NCI-H524 treated with DMSO at 0.1 percent for 48 hours (cell line): ENCODE measurements around the gene F2.

Experiments used
- DNase-seq: peaks from one replicate; lab custom pipeline; 2025; lab: John Stamatoyannopoulos, UW

F2 gene

DNA sequence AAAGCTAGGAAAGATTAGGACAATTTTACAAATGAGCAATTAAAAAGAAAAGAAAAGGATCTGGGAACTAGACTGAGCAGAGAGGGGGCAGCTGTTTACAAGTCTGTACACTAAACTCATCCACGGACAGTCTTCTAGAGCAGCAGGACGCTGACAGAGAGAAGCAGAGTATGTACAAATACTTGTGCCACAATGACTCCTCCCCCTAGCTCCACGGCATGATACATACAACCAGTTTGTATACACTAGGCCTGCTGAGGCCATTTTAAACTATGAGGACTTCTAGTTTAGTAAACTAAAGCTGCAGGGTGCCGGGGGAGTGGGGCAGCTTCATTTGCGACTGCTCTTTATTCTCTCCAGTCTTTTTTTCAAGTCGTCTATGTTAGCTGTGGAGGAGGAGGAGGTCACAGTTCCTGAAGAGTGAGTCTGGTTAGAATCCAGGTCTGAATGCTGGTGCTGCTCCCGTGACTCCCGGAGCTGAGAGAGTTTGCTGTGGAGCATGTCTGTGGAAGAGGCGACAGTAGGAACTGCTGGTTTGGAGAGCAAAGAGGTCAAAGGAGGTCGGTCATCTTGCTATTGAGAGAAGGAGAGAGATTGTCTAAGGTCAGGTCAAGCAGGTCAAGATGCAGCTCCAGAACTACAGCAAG is 24.8 kb downstream of the F2 start:
- DNase-seq: no peak

DNA sequence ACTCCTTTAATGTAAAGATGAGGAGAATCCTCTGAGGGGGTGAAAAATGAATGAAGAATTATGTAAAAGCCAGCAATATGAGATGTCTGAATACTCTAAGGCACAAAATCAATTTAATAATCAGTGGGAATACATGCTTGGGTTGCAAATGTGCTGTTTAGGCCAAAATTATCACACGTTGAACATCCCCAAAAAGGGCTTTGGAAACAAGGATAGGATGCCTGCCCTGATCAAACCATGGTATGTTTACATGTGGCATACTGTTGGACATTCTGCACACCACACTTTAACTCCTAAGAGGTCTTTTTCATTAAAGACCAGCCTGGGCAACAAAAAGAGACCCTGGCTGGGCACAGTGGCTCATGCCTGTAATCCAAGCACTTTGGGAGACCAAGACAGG is 26.3 kb downstream of the F2 start:
- DNase-seq: no peak

DNA sequence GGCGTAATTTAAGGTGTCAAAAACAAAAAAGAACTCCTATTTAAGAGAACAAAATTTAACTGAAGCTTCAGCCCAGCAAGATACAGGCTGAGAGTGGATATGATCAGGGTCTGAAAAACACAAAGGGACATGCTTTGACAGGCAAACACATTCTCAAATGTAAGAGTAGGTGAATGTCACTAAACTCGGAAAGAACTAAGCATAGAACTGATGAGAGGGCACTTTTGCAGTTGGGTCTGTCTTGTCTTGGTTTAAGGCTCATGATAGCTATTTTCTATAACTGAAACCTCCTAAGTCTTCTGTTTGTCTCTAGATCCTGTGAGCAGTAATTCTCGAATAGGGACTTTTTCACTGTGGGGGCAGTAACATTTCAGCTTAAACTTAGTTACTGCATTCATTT is 27.0 kb downstream of the F2 start:
- no peak for DNase-seq

DNA sequence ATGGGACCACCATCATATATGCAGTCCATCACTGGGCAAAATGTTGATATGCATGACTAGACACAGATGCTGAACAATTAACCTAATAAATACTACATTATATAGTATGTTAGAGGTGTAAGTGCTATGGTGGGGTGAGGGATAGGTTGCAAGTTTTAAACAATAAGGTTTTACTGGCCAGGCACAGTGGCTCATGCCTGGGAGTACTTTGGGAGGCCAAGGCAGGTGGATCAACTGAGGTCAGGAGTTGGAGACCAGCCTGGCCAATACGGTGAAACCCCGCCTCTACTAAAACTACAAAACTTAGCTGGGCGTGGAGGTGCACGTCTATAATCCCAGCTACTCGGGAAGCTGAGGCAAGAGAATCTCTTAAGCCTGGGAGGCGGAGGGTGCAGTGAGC is 28.1 kb downstream of the F2 start:
- DNase-seq: no peak

DNA sequence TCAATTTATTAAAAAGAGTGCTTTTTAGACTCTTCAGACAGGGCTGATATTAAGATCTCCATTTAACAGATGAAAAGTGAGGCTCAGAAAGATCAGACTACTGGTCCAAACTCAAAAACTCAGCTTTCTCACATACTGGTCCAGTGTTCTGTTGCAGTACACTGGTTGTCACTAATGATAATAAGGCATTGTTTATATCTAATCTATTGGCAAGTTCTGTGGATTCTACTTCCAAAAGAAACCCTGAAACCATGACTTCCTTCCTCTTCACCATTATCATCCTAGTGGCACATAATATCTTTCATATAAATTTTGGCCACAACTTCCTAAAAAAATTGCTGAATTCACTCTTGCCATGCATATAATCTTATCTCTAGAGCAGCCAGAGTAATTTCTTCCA is 36.9 kb downstream of the F2 start:
- DNase-seq: no peak

DNA sequence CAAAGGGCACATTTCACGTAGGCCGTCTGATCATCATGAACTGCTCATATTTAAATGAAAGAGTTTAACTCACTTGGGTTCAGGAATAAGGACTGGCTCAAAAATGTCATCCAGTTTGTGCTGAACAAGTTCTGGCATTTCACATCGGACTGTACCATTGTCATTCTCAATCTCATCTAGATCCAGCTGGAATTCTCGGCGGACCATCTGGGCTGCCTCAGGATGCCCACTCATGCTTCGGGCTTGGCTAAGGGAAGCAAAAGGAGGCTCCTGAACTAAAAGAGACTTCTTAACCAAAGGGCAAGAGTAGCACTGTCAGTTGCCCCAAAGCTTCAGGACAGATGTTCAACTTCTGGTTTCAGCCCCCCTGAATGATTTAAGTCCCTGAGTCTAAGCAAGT is 40.2 kb downstream of the F2 start:
- no peak for DNase-seq

DNA sequence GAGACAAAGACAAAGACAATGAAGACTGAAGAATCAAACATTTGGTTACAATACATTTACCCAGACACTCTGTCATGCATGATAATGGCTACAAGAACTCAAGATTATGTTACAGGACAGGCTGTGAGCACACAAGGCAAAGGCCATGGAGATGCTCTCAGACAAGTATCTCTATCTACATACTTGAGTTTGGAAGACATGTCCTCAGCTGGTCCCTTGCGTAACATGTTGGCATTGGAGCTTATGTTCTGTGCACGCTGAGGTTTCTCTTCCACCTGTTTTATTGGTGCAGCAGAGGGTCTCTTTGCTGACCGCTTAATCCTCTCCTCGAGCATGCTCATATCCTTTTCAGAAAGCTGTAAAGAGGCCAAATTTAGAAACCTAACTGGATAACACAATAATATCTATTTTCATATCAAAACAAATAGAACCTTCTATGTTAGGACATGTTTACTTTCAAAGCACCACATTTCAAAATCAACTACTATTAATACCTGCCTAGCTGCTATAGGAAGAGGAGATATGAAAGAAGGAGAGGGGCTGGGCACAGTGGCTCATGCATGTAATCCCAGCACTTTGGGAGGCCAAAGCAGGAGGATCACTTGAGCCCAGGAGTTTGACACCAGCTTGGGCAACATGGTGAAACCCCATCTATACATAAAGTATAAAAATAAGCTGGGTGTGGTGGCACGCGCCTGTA is 41.6 kb downstream of the F2 start:
- no peak for DNase-seq

DNA sequence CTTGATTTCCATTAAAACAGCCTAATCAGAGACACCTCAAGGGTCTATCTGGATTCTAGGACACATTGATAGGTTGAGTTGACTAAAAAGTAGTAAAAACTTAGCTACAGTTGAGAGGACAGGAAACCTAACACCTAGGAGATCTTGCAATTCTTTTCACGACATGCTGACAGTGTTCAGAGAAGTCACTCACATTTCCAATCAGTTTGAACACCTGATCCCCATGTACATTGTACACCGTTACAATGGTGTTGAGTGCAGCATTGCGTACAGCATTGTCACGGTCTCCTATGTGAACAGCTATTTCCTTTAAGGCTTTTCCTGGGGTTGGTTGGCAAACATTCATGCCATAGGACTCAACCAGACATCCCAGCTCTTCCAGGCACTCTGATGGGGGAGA is 42.8 kb downstream of the F2 start:
- no peak for DNase-seq

DNA sequence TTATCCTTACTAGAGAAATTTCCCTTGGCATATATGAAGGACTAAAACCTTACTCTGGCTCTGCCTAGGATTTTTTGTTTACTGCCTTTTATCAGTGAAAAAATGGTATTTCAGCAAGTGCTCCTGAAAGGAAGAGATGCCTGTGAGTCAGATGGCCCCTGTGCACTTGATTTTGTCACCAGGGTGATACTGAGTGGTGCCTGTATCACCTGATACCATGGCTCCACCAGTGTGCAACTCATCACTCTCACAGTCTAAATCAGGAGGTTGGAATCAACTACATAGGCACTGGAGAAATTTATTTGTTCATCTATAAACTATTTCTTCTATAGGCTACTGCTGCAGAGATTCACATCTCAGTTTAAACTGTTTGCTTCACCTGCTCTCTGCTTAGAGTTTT is 43.2 kb downstream of the F2 start:
- no peak for DNase-seq

DNA sequence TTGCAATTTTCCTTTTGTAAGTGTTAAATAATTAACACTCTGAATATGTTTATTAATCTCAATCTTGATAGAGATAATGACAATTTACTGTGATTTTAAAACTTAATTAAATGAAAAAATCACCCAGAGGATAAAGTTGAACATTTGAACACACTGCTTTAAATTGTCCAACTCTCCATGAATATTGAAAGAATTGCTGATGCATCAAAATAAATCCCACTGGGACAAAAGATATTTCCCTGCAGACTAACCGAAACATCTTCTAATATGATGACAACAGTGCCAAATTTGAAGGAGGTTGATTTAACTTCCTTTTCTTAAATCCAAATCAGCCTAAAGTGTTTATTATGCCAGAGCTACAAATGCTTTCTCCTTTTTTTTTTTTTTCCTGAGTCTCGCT is 47.6 kb downstream of the F2 start:
- no peak for DNase-seq

DNA sequence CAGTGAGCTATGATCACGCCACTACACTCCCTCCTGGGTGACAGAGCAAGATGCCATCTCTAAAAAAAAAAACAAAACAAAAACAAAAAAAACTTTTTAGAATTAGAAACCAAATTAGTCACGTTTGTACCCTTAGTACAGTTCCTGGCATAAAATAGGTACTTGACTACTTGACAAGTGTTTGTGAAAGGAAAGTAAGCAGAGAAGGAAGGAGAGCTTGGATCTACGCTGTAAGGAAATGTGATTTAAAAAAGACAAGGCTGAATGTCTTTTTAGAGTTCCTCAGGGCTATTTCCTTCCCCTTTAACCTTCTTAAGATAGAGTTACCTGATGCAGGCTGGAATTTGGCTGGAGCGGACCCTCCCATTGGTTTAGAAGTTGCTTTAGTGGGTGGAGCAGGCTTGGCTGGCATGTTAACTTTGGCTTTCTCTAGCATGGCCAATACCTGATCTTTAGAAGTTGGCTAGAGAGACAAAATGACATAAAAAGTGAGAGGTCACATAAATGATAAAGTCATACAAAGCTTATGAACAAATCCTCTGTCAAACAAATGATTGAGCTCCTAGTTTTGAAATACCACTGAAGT is 50.7 kb downstream of the F2 start:
- no peak for DNase-seq

DNA sequence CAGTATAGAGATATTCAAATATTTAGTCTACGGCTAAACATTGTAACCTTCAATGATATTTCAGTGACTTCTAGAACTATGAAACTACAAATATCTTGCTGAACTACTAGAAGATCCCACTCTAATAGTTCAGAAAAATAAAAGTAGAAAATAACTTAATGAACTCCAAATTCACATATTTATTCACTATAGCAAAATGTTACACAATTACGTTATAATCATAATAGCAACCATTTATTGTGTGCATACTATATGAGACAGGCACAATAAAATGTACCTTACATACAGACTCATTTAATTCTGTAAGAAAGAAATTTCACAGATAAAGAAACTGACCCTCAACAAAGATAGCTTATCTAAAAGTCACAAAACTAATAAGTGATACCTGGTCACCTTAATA is 57.9 kb downstream of the F2 start:
- DNase-seq: no peak

DNA sequence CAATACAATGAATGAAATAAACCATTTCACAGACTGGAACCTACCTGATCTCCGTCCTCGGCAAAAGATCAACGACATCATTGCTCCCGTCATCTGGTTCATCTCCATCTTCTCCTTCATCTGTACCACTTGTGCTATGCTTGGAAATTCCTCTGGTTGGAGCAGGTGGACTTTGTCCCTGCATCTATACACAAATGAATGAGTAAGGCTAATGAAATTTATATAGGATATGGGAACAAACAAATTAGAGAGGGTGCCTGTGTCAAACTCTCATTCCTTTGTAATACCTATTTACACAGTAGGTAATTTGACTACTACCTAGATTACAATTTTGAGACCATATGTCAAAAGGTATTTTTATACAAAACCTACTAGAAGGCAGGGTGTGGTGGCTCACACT is 59.4 kb downstream of the F2 start:
- DNase-seq: no peak
